Astrocyte of the spinal cord (primary cell): ENCODE data around the gene NPDC1.

Experiments
- DNase-seq: peaks from one replicate; pipeline ENCODE4 v3.0.0; 2011; ENCODE audit warnings: low read depth, low spot score
- H3K4me3 ChIP-seq: 2 replicates; pipeline ENCODE4 v1.5.1; 2011; ENCODE audit warnings: low read depth, mild to moderate bottlenecking, low read length, moderate library complexity
- CTCF ChIP-seq: IDR thresholded peaks from 2 replicates; pipeline ENCODE4 v1.5.1; 2012; ENCODE audit warnings: low read depth, mild to moderate bottlenecking, low read length, inconsistent platforms
- in situ Hi-C: cut with HindIII; loops from 2 replicates; pipeline ENCODE4 v1.10.0; 2017; ENCODE audit warnings: low sequenced_read_pairs

Gene NPDC1

GRCh38 chr9:137021979-137022661 is 23.9 kb downstream of the NPDC1 start:
- no peak for DNase-seq
- no peak for TF ChIP-seq CTCF
- H3K4me3 ChIP-seq, result no peak overlapping the region
- in situ Hi-C loops, result no loop called here

- DNase-seq, result no peak
- no peak overlapping the region for H3K4me3 ChIP-seq
- in situ Hi-C loops, result no loop called here
- TF ChIP-seq CTCF, result no peak
Observed at GRCh38 chr9:137021568-137021978, 24.4 kb downstream of the NPDC1 start.

- in situ Hi-C loops, result no loop called here
- H3K4me3 ChIP-seq, result no peak overlapping the region
- TF ChIP-seq CTCF, result no peak
- DNase-seq, result no peak
Observed at GRCh38 chr9:137020771-137021567, 25.0 kb downstream of the NPDC1 start.

GRCh38 chr9:137019891-137020683 is 25.9 kb downstream of the NPDC1 start:
- H3K4me3 ChIP-seq, result no peak overlapping the region
- DNase-seq, result no peak
- in situ Hi-C loops, result no loop called here
- no peak for TF ChIP-seq CTCF

- no peak overlapping the region for H3K4me3 ChIP-seq
- in situ Hi-C loops, result no loop called here
- TF ChIP-seq CTCF, result no peak
- no peak for DNase-seq
Observed at GRCh38 chr9:137018761-137019559, 27.0 kb downstream of the NPDC1 start.

- no peak for DNase-seq
- no peak overlapping the region for H3K4me3 ChIP-seq
- in situ Hi-C loops, result no loop called here
- TF ChIP-seq CTCF, result no peak
Observed at GRCh38 chr9:137017791-137018497, 28.0 kb downstream of the NPDC1 start.
